CD4-positive, alpha-beta T cell treated with Interleukin-12 subunit alpha and Interleukin-12 subunit beta, for 1 hour (primary cell): ENCODE results near the gene ZNF831.

Experiments
- DNase-seq: peaks from one replicate; pipeline ENCODE4 v3.0.0-alpha.2; 2020

The ZNF831 gene

GRCh38 chr20:59182401-59183044 lies 18.9 kb downstream of the ZNF831 start:
- no peak for DNase-seq

GRCh38 chr20:59183751-59184150 lies 20.1 kb downstream of the ZNF831 start:
- no peak for DNase-seq

DNA sequence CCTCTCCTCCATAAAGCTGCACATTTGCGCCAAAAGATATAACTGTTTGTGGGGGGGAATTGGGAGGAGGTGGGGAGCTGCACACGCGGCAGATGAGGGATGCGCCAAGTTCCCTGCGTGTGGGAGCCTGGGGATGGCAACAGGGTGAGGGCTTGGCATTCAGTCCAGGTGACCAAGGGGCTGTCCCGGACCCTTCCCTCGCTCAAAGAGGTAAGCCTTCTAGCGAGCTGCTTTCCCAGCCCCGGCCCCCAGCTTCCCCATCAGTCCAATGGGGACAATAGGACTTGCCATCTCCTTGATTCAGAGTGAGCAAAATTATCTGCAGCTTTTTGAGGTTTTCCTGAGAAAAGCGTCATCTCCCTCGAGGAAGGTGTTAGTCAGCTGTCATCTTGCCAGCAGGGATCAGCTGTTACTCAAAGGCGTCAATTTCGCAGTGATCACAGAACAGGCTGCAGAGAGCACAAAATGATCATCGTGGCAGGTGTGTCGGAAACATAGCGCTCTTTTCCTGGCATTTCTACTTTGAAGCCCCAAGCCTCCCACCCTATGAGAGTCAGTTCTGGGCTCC lies 21.3 kb downstream of the ZNF831 start:
- DNase-seq, result no peak

DNA sequence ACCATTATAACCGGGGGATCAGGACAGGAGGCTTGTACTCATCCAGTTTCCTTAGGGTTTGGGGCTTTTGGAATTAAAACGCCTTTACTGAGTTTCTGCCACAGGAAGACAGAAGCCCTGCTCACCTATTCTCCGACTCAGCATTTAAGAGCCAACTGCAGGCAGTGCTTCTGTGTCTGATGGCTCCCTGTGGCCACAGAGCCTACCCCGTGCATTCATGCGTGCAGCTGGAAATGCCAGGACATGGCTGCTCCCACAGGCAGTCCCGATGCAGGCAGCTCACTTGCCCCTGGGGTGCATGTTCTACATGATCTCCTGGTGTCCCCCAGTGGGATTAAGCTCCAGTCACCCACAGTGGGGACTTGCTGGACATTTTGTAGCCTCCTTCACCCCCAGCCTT lies 22.2 kb downstream of the ZNF831 start:
- no peak for DNase-seq

- no peak for DNase-seq
Observed at GRCh38 chr20:59190466-59190865, 26.8 kb downstream of the ZNF831 start.

GRCh38 chr20:59191036-59191755 lies 27.6 kb downstream of the ZNF831 start:
- no peak for DNase-seq

DNA sequence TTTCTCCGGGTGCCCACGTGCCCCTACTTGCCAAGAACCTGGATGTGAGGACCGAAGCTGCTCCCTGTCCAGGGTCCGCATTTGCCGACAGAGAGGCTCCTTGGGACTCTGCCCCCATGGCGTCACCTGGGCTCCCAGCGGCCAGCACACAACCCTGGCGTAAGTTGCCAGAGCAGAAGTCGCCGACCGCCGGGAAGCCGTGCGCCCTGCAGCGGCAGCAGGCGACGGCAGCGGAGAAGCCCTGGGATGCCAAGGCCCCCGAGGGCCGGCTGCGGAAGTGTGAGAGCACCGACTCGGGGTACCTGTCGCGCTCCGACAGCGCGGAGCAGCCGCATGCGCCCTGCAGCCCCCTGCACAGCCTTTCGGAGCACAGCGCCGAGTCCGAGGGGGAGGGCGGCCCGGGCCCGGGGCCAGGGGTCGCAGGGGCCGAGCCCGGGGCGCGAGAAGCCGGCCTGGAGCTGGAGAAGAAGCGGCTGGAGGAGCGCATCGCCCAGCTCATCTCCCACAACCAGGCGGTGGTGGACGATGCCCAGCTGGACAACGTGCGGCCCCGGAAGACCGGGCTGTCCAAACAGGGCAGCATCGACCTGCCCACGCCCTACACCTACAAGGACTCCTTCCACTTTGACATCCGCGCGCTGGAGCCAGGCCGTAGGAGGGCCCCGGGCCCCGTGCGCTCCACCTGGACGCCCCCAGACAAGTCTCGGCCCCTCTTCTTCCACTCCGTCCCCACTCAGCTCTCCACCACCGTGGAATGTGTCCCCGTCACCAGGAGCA lies 28.3 kb downstream of the ZNF831 start:
- DNase-seq, result no peak

- no peak for DNase-seq
Observed at GRCh38 chr20:59192533-59192896, 28.9 kb downstream of the ZNF831 start.

DNA sequence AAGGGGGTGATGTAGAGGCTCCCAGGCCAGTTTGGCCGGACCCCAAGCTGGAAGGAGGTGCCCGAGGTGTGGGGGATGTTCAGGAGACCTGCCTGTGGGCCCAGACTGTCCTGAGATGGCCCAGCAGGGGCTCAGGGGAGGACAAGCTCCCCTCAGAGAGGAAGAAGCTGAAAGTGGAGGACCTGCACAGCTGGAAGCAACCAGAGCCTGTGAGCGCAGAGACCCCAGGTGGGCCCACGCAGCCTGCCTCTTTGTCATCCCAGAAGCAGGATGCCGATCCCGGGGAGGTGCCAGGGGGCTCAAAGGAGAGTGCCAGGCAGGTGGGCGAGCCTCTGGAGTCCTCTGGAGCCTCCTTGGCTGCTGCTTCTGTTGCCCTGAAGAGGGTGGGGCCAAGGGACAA lies 29.7 kb downstream of the ZNF831 start:
- no peak for DNase-seq

GRCh38 chr20:59194023-59194935 lies 30.7 kb downstream of the ZNF831 start:
- DNase-seq, result no peak

GRCh38 chr20:59195316-59195993 lies 31.8 kb downstream of the ZNF831 start:
- no peak for DNase-seq

GRCh38 chr20:59204165-59204894 lies 40.7 kb downstream of the ZNF831 start:
- no peak for DNase-seq

DNA sequence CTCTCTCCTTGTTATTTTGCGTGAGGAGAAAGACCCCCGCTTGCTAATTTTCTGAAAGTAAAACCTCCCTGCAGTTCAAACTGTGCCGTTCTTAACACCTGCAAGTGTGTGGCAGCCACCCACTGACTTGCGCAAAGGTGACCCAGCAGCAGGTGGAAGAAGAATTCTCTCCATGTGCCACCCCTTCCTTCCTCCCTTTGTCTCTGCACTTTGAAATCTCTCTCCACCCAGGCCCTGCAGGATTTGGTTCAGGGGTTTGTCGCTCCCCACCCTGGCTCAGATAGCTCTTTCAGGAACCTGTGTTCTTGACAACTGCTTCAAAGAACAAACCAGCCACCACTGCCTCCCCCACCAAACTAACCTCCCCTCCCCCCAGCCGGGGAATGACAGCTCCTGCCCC lies 41.4 kb downstream of the ZNF831 start:
- no peak for DNase-seq

GRCh38 chr20:59207235-59207634 lies 43.6 kb downstream of the ZNF831 start:
- DNase-seq, result no peak

- DNase-seq, result peak; percentile 86
Observed at GRCh38 chr20:59207742-59208357, 44.2 kb downstream of the ZNF831 start.

DNA sequence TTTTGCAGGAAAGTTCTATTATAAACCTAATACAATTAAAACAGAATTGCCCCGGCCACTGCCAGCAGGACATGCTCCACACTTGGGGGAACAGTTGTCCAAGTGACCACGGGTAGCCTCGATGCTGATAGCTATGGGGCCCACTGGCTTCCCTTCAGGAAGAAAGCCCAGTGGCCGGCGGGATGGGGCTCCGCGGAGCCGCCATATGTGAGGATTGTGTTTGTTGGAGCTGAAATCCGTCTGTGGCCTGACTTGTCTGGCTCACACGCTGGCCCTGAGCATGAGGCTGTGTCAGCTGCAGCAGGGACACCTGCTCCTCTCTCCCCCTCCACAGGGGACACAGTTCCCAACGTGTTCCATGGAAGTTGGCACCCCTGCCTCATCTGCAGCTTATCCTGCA lies 46.6 kb downstream of the ZNF831 start:
- DNase-seq, result no peak

DNA sequence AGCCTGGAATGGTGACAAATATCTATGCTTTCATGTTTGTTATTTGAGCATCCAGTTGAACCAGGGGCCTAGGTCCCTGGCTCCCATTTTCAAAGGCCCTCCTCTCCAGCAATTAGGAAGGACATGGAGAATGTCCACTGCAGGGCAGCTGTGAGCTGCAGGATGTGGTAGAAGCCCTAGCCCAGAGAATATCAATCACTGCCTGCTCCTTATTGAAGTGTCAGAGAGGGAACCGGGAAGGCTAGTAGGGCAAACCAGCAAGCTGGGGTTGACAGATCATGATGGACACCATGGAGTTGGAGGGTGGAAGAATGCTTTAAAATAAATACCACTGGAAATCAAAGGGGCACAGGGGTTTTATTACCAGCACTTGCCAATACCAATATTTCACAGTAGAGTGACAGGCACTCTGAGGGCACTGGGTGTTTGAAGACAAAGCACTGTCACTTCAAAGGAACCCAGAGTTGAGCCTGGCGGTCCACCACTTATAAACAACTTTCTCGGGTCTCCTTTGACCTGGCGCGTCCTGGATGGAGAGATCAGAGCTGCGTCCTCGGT lies 47.7 kb downstream of the ZNF831 start:
- DNase-seq, result no peak

- no peak for DNase-seq
Observed at GRCh38 chr20:59214073-59214472, 50.5 kb downstream of the ZNF831 start.

- DNase-seq, result no peak
Observed at GRCh38 chr20:59214606-59215547, 51.3 kb downstream of the ZNF831 start.
